ENCODE measurements around the gene MEGF6. TPM values are rescaled to one million over a fixed set of nuclear protein-coding genes. Genes with fewer than 3 reads are reported as not detected.
A peak's percentile ranks its signal among the peaks of the same experiment; 100 is the strongest.

Gene MEGF6
- total and polyA plus RNA-seq, 9 of the 15 experiments (the other 6 are each of a cell fraction or from before 2014, with no cell fraction given), result 0.03 to 1.7 (median 0.24) TPM; not detected in 3

DNA sequence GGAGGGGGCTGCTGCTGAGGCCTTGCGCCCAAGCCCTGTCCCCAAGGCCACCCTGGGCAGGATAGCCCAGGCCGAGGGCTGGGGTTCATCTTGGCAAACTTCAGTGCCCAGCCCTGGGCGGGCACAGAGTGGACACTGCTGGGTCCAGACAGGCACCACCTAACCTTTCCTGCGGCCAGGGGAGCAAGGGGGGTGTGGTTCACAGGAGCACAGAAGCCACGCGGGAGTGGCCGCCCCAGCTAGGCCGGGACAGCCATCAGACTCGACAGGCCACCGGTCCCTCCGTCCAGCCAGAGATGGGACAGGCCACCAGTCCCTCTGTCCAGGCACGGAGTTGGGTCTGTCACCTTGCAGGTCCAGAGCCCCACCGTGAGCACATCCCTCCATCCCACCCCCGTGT lies 127.9 kb downstream of the MEGF6 start:
- Histone ChIP-seq H3K9ac (ENCODE audit: insufficient read depth in 1 of 2, low read depth in 2 of 2, low read length in 2 of 2) (no peak overlapping the region), H3K4me3 (no peak overlapping the region), H2AFZ (ENCODE audit: low read depth, low read length) (no peak overlapping the region), H3K79me2 (ENCODE audit: control insufficient read depth, insufficient read depth, low read length) (no peaks in the 10 kb centered on the region), H3K9me1 (ENCODE audit: control insufficient read depth, insufficient read depth, low read length) (no peaks in the 10 kb centered on the region), H3K4me1 (replicated peaks in 1 of 2; ENCODE audit: control insufficient read depth in 2 of 2, insufficient read depth in 2 of 2, low read length in 2 of 2) (peaks cover 0 to 42% of the 10 kb centered on the region in 2 experiments; a peak in 2 of 5 replicates), H3K27me3 (ENCODE audit: control insufficient read depth in 2 of 2, insufficient read depth in 2 of 2, low read length in 2 of 2) (peaks cover 12 to 26% of the 10 kb centered on the region in 2 experiments), H3K27ac (ENCODE audit: extremely low read depth, low read depth, low read length) (no peak overlapping the region), H3K36me3 (ENCODE audit: control insufficient read depth, insufficient read depth, low read length) (no peaks in the 10 kb centered on the region), H3K4me2 (ENCODE audit: insufficient read depth, low read length) (no peak overlapping the region), H4K20me1 (replicated peaks; ENCODE audit: control insufficient read depth, insufficient read depth, low read length) (peaks cover 10% of the 10 kb centered on the region), H3K9me3 (replicated peaks; ENCODE audit: control insufficient read depth, insufficient read depth, low read depth, low read length) (0 out of 2 replicates have a peak, but pooled peaks cover 3% of the 10 kb centered on the region)
- in situ Hi-C loops (cut with MboI) (loop anchor here (5.0 kb wide), 1 partner anchor 36 kb away; no protein-coding TSS in a partner anchor), intact Hi-C loops (cut with micrococcal nuclease) (no loop called here)
- WGBS (ENCODE audit: insufficient coverage, low coverage, missing lambda C conversion rate), result 21% methylated on average over 13 of the region's 14 CpGs
- FAIRE-seq, result no peak
- CTCF ChIA-PET (ENCODE audit: low intra/inter-chr PET ratio), result interaction anchor here (0.5 to 5.5 kb wide), 3 partner anchors 26 to 313 kb away, joined by 4 to 91 read pairs (median 4); partner anchors contain the start of genes ARHGEF16 and LRRC47
- DNase-seq (ENCODE audit: extremely low read depth in 1 of 4, low spot score in 3 of 4), result no peak
- TF ChIP-seq RBM17 (IDR thresholded peaks at IDR 0.05; ENCODE audit: borderline replicate concordance, low read depth, low read length), result no peak
- no peak for TF ChIP-seq NBN (IDR thresholded peaks at IDR 0.05; ENCODE audit: low read depth)
- TF ChIP-seq, protein P1, sequence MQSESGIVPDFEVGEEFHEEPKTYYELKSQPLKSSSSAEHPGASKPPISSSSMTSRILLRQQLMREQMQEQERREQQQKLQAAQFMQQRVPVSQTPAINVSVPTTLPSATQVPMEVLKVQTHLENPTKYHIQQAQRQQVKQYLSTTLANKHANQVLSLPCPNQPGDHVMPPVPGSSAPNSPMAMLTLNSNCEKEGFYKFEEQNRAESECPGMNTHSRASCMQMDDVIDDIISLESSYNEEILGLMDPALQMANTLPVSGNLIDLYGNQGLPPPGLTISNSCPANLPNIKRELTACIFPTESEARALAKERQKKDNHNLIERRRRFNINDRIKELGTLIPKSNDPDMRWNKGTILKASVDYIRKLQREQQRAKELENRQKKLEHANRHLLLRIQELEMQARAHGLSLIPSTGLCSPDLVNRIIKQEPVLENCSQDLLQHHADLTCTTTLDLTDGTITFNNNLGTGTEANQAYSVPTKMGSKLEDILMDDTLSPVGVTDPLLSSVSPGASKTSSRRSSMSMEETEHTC (IDR thresholded peaks at IDR 0.05), result no peak
- no peak for TF ChIP-seq NR0B1 (IDR thresholded peaks at IDR 0.05; ENCODE audit: partially characterized antibody)
- TF ChIP-seq, protein P2, sequence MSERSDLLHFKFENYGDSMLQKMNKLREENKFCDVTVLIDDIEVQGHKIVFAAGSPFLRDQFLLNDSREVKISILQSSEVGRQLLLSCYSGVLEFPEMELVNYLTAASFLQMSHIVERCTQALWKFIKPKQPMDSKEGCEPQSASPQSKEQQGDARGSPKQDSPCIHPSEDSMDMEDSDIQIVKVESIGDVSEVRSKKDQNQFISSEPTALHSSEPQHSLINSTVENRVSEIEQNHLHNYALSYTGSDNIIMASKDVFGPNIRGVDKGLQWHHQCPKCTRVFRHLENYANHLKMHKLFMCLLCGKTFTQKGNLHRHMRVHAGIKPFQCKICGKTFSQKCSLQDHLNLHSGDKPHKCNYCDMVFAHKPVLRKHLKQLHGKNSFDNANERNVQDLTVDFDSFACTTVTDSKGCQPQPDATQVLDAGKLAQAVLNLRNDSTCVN (CRISPR knock-in tag; IDR thresholded peaks at IDR 0.05), result no peak
- TF ChIP-seq TEAD2 (tag; IDR thresholded peaks at IDR 0.05), result no peak
- TF ChIP-seq NFATC3 (IDR thresholded peaks at IDR 0.05), result no peak
- TF ChIP-seq ZNF764 (CRISPR knock-in tag; IDR thresholded peaks at IDR 0.05; ENCODE audit: low read depth), result no peak
- no peak for TF ChIP-seq CTBP1 (IDR thresholded peaks at IDR 0.05; ENCODE audit: borderline replicate concordance)
- no peak for TF ChIP-seq TRIM25 (IDR thresholded peaks at IDR 0.05; ENCODE audit: borderline replicate concordance)
- TF ChIP-seq BRF1 (IDR thresholded peaks at IDR 0.05; ENCODE audit: borderline replicate concordance, extremely low read depth, insufficient read length), result no peak
- TF ChIP-seq PRPF4 (IDR thresholded peaks at IDR 0.05; ENCODE audit: insufficient read depth, low read depth, low read length, poor library complexity, severe bottlenecking), result no peak
- POLR2A ChIA-PET, result no interaction called here
- BruUV-seq (replicated peaks), result no TSS peak
- ATAC-seq, result peak; percentile 7

Measured in K562 (cell line).